T-helper 2 cell (primary cell): Measurements from ENCODE around the gene ARGLU1.
"Not testable (repeated sequence)": the region's sequence is repeated elsewhere in the genome, so short reads cannot be mapped to it uniquely, and the experiment has no call there.

Experiments
- DNase-seq, 5 experiments: peaks; one replicate each; pipeline versions ENCODE4 v3.0.0 to v3.0.0-alpha.2; 2012 to 2022
- total RNA-seq, 2 donors: gene quantifications; one replicate each; lab custom pipeline; 2026; lab: John Stamatoyannopoulos, UW

ARGLU1 gene, protein sequence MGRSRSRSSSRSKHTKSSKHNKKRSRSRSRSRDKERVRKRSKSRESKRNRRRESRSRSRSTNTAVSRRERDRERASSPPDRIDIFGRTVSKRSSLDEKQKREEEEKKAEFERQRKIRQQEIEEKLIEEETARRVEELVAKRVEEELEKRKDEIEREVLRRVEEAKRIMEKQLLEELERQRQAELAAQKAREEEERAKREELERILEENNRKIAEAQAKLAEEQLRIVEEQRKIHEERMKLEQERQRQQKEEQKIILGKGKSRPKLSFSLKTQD
- 408 to 533 reads per million in 2 donors for total RNA-seq

DNA sequence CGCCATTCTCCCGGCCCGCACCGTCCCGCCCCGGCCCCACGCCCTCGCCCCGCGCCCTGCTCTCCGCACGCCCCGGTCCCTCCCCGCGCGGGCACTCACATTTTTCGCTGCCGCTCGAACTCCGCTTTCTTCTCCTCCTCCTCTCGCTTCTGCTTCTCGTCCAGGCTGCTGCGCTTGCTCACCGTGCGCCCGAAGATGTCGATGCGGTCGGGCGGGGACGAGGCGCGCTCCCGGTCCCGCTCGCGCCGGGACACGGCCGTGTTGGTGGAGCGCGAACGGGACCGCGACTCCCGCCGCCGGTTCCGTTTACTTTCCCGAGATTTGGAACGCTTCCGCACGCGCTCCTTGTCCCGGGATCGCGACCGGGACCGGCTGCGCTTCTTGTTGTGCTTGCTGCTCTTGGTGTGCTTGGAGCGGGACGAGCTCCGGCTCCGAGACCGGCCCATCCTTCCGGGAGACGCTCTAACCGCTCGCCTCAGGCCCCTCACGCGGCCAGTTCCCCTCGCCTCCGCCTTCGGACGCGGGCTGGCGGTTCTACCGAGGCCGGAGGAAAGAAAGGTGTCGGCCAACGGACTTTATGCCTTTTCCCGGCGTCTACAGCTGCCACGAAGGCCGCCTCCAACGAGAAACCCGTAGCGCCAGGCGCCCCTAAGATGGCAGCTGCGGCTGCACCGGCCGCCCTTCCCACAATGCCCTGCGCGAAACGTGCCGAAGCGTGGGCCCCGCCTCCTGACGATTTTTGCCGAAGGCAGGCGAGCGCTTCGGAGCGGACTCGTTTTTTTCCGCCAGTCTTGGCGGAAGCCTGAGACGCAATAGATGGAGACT, at the start of gene ARGLU1:
ARGLU1 (minus strand) TSS at position 664 of the 825 bp plus-strand sequence; CDS start at position 446, 218 bp downstream.
- DNase-seq = peak; percentile 86 to 94 (median 92)

DNA sequence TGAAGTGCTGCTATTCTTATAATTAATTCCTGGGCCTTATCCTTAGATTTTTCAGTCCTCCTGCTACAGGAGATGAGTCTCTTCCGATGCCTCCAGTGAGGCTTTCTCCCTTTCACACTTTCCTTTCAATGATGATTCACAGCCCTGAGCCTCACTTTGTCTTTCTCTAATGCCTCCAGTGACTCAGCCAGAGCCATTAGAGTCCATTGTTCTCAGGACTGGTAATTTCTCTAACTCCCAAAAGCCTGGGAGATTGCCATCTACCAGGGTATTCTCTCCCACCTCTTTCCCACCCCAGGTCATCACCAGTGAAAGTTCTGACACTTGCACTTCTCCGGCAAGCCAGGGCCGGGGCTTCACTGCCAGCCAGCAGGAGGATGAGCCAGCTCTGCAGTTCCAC, 49.6 kb upstream of the ARGLU1 start:
- no peak for DNase-seq

DNA sequence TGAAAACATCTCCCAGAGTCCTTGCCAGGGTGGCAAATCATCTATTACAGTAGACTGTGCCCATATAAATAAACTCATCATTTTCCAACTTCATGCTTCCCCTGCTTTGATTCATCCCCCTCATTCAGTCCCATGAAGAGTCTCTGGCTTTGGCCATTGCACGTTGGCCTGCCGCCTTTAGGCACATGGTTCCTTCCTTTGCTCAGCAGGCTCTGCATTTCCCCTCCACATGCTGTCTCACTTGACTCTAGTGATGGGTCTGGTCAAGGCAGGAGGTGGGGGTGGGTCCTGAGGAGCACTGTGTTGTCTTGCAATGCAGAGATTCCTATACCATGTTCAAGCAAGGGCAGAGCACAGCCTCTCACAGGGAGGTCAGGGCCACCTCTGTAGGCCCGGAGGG, 48.8 kb upstream of the ARGLU1 start:
- no peak for DNase-seq

DNA sequence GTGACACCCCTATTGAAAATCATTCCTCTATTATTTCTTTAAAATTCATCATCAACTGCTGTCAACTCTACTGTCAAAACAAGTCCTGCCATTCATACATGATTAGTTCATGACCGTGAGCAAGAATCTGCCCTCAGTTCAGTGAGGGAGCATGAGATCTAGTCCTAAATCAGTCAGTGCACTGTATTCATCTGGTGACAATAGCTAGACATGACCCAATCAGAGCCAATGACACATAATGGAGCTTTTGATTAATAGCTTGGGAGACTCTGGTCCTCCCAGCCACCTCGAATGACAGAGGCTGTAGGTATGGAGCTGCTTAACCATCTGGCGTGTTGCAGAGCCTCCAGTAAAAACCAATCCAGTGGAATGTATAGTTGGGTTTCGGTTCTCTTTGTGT, 46.9 kb upstream of the ARGLU1 start:
- no peak for DNase-seq

DNA sequence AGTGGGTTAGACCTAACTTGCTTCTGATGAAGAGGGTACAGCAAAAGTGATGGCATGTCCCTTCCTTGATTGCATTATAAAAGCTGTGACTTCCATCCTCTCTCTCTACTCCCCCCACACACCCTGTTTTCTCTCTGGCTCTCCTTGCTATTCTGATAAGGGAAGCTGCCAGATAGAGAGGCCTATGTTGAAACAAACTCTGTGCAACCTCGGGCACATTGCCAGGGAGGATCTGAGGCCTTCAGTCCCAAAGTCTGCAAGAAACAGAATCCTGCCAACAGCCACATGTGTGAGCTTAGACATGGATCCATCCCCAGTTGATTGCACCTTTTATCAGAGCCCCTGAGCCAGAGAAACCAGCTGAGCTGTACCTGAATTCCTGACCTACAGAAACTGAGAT, 44.8 kb upstream of the ARGLU1 start:
- DNase-seq = no peak

DNA sequence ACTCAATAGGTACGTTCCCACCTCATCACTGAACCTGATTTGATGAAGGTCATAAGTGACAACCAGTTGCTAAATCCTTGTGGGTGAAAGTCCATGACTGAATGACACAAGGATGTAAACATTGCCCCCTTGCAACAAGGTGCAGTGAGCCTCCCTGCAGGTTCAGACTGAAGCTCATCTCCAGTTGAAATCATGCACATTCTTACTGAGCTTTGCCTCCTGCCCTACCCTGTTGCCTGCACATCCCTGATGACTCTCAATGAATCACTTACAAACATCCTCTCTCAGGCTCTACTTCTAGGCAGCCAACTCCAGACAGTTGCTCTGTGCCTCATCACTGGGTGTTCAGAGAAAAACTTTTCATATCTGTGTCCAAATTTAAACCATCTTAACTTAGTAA, 42.5 kb upstream of the ARGLU1 start:
- DNase-seq = no peak

DNA sequence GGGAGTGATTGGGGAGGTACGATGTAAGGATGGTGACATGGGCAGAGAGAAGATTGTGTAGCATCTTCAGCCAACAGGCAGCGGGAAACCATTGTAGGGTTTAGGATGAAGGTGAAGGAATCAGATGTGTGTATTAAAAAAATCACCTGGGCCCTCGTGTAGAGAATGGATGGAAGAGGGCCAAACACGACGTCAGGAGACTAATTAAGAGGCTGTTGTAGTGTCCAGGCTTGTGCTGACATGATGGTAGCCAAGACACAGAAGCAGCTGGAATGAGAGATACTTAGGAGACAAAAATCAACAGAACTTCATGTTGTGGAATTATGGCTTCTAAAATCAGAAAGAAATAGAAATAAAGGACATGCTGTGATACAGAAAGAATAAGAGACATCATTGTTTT, 41.2 kb upstream of the ARGLU1 start:
- DNase-seq = no peak

DNA sequence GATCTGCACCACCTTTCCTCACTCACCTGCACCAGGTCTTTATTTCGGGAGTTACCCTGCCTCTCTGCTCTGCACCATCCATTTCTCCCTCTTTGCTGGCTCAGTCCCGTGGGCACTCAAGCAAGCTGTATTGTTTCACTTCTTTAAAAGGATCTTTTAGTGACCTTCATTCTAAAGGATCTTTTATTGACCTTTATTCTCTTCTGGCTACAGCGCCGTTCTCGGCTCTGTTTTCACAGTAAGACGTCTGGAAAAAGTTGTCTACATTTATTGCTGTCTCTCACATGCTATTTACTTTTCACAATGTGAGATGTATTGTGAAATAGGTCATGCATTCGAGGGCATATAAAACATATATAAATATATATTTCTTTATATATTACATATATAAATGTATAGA, 35.6 kb upstream of the ARGLU1 start:
- no peak for DNase-seq

DNA sequence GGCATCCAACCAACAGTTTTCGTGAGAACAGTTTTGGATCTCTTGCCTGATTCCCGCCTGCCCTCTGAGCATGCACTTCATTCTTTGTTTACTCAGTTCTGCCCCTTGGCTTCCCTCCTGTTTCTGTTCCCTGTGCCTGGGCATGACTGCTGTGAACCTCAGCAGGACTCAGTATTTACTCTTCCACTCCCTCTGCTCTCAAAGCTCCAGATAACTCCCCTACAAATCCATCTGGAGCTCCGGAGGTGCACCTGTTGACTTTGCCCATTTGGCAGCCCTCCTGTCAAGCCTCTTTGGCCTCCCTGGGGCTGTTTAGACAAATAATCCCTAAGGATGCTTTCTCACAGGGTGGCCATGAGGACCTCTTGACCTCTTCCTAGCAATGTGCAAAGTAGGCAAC, 34.2 kb upstream of the ARGLU1 start:
- DNase-seq = no peak

DNA sequence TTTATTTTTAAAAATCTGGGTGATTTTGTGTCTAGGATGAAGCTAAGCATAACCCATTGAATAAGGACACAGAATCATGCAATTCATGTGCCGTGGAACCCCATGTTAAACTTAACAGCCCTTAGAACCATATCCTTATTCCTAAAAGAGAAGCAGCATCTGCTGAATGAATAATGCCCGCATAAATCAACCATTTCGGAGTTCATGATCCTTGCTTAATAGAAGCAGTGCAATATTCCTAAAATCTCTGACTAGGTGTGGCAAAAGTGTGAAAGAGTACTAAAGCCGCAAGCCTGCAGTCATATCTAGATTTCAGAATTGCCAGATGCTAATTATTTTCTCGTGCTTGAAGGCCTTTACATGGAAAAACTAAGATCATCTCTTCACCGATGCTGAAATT, 33.6 kb upstream of the ARGLU1 start:
- DNase-seq = no peak

DNA sequence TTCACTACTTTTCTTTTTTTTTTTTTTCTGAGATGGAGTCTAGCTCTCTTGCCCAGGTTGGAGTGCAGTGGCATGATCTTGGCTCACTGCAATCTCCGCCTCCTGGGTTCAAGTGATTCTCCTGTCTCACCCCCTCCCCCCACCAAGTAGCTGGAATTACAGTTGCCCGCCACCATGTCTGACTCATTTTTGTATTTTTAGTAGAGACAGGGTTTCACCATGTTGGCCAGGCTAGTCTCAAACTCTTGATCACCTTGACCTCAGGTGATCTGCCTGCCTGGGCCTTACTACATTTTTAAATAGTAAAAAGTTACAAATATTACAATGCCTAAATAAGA, 32.8 kb upstream of the ARGLU1 start:
- not testable (repeated sequence) for DNase-seq

DNA sequence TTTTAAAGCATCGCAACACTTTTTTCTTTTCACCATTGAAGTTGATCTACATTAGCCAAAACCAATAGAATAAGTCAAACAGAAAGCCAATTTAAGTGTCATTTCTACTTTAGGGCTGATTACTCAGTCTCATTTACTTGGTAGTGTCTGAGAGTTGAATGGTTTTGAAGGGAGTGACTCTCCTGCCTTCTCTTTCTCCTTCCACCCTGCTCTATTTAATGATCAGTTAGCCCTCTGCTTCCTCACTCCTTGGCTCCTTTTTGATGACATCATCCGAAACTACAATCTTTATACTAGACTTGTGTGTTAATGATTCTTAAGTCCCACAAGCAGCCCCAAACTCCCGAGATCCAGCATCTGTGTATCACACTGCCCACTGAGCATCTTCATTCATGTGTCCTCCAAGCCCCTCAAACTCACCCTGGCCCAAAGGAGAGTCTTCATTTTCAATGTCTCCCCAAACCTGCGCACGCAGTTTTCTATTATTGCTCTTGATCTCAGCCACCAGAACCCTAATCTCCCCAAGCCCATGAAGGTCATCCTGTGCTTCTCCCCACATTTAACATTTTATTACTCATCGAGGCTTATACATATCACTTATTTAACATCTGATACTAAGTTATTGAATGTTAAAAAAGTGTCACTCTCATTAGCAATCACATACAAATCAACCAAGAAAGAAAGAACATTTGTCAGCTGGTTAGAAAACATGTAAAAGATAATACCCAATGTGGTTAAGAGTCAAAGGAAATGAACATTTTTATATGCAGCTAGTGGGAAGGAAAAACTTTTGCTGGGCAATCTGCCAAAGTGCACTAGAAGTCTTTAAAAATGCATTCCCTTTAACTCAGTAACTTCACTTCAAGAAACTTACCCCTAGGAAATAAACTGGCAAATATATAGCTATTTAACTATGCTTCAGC, 32.2 kb upstream of the ARGLU1 start:
- peak in 1 of 5 experiments; percentile 24 for DNase-seq

DNA sequence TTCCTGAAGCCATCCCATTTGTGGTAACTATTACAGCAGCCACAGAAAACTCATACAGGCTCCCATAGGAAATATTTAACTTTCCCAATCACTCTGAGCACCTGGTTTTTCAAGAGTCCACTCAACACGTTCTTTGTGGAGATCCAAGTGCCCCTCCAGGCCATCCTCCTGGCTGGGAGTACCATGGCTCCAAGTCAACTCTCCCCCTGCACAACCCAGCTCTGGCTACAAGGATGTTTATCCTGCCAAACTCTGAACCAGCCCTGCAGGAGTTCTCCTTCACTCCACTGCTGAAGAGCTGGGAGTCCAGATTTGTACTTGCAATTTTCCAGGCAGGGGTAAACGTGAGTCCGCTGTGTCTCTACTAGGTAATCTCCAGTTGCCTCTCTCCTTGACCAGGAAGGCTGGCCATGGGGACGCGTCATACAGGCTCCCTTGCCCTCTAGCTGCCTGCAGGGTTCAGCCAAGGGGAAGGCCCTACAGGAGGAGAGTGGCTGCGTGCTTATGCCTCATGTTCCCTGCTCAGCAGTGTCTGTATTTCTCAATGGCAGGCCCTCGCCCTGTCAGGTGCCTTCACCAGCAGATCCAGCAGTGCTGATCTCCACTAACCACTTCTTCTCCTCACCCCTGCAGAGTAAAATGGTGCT, 29.9 kb upstream of the ARGLU1 start:
- no peak for DNase-seq

DNA sequence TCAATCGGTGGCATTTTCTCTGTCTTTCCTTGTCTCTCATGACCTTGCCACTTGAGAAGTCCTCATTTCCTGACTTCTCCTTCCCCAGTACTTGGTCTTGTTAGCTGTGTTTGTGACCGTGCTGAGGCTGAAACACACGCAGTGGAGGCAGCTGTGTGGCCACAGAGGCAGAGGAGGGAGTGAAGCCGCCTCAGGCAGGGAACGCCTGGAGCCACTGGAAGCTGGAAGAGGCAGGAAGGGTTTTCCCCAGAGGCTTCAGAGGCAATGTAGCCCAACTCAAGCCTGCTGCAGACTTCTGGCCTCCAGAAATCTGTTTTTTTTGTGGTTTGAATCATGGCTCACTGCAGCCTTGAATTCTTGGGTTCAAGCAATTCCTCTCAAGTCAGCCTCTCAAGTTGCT, 29.2 kb upstream of the ARGLU1 start:
- no peak for DNase-seq

DNA sequence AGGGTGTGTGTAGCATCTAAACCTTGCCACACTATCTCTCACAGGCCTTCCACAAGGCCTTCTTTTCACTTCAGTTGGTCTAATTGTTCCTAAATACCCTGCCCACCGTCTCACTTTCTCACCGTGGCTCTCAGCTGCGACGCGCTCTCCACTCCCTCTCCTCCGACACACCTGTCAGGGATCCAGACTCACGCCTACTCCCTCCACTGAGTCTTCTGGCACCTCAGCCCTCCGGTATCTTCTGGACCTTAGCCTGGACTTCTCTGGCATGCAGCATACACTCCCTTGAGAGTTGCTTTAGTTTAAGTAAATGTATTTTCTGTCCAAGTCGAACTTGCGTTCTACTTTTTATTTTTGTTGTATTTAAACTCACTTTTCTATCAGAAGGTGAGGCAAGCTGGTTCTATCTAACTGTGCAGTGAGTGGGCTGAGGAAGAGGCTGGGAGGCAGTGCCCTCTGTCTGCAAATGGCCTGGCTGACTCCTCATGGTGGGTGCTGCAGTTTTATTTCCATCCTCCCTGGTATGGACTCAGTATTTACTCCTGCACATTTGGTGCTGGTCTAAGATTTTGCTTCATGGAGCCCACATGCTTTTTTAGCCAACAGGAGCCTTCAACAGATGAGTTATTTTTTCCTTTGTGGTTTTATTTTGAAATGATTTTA, 28.5 kb upstream of the ARGLU1 start:
- DNase-seq = no peak

DNA sequence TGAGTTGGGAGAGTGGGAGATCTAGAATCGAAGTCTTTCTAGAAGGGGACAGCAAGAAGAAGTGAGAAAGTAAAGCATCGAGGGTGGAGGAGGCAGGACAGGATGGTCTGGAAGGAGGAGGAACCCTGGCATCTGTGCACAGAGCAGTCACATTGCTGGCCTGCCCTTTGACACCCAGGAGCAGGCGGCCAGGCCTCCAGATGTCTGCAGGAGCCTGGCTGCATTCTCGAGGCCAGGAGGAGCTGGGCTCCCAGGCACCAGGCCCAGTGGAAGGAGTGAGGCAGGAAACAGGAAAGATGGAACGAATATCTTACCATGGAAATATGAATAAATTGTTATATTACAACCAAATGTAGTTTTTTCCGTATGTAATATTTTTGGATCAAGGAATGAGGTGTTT, 27.7 kb upstream of the ARGLU1 start:
- no peak for DNase-seq

DNA sequence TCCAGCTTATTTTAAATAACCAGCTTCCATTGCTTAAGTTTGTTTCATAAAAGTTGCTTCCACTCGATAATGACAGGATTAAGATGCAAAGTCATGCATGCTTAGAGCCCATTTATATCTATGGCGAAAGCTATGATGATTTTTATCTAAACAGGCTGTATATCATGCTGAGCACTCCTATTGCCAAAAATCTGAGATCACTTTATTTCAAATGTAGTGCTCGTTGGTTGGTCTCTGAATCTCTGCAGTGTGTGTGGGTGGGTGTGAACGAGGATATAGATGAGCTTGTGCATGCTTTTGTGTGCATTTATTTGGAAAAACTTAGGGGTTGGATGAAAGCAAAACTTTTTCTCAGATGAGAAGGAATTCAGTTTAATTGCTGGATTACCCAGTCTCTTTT, 27.0 kb upstream of the ARGLU1 start:
- no peak for DNase-seq

DNA sequence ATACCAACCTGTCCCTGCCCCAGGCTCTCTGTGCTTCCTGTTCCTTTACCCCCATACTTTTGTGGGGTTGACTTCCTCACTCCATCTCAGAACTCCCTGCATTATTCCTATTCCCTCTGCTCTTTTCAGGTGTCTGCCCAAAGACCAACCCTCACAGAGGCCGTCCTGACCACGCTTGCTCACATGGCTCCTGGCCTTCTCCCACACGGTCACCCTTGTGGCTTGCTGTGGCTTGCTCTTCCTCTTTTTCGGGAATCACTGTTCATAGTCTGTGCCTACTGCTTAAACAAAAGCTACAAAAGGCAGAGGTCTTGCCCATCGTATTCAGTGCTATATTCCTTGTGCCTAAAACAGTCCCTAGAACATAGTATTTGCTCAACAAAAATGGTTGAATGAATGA, 25.2 kb upstream of the ARGLU1 start:
- DNase-seq = no peak

DNA sequence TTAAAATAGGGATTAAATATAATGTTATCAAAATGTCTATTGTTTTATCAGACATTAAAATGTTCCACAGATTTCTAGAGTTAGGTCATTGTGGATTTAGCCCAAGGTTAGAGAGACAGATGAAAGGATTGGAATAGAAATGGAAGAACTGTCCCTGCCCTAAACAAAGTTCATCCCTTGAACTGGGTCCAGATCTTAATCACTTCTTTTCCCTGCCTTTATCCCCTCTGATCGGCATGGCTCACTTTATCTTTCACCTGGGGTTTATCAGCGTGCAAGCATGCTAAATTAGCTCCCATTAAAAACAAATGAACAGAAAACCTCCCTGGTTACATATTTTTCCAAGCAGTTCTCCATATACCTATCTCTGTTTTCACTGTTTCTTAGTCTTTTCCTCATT, 23.4 kb upstream of the ARGLU1 start:
- DNase-seq = no peak

DNA sequence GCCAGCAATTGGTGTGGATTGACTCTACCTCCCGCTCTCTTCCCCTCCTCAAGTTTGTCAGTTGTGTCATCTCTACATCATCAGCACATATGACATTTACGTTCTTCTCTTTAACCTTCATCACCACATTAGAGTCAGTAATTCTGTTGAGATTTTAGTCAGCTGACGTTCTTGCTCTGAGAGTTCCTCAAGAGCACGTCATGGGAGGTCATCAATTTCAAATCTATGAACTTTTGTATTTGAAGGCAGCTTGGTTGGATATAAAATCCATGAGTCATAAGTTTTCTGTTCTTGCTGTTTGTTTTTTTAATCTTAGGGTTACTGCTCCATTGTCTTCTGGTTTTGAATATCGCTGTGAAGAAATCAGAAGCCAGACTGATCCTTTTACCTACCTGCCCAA, 21.8 kb upstream of the ARGLU1 start:
- DNase-seq = no peak

DNA sequence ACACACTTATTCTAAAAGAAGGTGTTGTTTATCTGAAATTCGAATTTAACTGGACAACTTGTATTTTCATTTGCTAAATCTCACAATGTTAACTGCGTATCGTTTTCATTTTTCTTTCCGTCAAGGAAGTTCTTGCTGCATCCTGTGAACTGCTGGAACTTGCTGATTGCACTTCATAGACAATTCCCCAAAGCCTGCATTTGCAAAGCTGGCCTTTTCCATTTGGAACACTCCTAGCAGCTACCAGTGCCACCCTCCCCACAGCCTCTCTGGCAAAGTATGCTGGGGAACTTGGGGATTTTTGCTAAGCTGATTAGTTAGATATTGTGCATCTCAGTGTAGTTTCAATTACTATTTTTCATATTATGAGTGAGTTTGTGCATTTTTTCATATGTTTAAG, 20.4 kb upstream of the ARGLU1 start:
- DNase-seq = no peak

DNA sequence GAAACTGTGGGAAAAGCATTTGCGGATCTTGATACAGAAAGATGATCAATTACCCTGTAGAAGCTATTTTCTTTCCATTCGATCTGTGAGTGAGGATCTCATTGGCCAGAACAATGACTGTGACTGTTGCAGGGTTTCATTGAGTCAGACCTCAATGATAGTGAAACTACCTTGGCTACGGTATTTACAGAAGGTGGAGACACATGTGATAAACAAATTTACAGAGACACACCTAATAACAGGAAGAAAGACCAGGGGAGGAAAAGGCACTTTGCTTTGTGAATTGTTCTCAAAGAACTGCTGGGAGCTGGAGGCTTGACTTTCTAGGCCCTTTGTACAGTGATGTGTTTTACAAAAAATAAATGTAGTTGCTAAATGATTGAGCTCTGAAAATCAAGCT, 19.9 kb upstream of the ARGLU1 start:
- no peak for DNase-seq
